B cell (primary cell): ENCODE results near the gene CST1.

Experiments used
- CTCF ChIP-seq: fragments of 200-600 bp; IDR thresholded peaks from one replicate; pipeline ENCODE4 v1.8.0; 2022; ENCODE audit warnings: antibody characterized with exemption, mild to moderate bottlenecking
- EZH2 ChIP-seq: IDR thresholded peaks from 2 replicates; pipeline ENCODE4 v1.6.1; 2012; ENCODE audit warnings: borderline replicate concordance, low read depth, mild to moderate bottlenecking, moderate library complexity, low read length; ENCODE audit not compliant: insufficient read depth, poor library complexity, severe bottlenecking

DNA sequence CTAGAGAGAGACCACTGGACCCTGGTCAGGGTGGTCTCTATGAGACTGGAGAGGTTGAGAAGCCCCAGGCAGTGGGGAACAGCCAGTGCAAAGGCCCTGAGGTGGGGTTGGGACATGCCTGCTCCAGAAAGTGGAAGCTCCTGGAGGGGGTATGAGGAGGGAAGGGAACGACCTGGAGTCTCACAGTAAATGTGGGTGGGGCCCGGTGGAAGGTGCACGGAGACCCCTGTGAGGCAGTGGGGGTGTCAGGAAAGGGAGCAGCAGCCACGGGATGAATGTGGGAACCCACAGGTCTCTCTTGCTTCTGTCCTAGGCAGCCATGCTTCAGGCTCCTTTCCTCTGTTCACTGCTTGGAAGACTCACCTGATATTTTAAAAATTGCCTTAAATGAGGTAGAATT lies 1.3 kb upstream of the CST1 start:
- no peak for TF ChIP-seq CTCF
- no peak for TF ChIP-seq EZH2
